Measurements from ENCODE around the gene RHOG. TPM values are rescaled to one million over a fixed set of nuclear protein-coding genes. Genes with fewer than 3 reads are reported as not detected.
A peak's percentile ranks its signal among the peaks of the same experiment; 100 is the strongest.

The RHOG gene
- total and polyA plus RNA-seq, 9 of the 15 experiments (the other 6 are each of a cell fraction or from before 2014, with no cell fraction given), result 22.6 to 162 (median 80.3) TPM

DNA sequence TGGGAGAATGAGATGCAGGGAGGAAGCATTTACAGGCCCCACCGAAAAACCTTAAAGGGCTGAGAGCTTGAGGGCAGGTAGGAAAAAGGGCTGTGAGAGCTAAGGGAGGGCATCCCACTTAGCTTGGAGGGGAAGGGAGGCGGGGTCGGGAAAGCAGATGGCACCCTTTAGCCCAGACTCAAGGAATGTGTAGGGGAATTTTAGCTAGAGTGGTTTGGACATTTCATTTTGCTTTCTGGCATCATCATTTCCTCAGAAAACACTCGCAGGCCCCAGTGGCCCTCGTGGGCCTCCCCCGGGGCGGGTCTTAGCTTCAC lies 13.9 kb upstream of the RHOG start (continued):
- TF ChIP-seq, protein P1, sequence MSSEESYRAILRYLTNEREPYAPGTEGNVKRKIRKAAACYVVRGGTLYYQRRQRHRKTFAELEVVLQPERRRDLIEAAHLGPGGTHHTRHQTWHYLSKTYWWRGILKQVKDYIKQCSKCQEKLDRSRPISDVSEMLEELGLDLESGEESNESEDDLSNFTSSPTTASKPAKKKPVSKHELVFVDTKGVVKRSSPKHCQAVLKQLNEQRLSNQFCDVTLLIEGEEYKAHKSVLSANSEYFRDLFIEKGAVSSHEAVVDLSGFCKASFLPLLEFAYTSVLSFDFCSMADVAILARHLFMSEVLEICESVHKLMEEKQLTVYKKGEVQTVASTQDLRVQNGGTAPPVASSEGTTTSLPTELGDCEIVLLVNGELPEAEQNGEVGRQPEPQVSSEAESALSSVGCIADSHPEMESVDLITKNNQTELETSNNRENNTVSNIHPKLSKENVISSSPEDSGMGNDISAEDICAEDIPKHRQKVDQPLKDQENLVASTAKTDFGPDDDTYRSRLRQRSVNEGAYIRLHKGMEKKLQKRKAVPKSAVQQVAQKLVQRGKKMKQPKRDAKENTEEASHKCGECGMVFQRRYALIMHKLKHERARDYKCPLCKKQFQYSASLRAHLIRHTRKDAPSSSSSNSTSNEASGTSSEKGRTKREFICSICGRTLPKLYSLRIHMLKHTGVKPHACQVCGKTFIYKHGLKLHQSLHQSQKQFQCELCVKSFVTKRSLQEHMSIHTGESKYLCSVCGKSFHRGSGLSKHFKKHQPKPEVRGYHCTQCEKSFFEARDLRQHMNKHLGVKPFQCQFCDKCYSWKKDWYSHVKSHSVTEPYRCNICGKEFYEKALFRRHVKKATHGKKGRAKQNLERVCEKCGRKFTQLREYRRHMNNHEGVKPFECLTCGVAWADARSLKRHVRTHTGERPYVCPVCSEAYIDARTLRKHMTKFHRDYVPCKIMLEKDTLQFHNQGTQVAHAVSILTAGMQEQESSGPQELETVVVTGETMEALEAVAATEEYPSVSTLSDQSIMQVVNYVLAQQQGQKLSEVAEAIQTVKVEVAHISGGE (CRISPR knock-in tag; IDR thresholded peaks at IDR 0.05), result peak in 1 of 3 experiments; percentile 55; a peak in 1 of 6 replicates
- TF ChIP-seq, protein P2, sequence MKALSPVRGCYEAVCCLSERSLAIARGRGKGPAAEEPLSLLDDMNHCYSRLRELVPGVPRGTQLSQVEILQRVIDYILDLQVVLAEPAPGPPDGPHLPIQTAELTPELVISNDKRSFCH (CRISPR knock-in tag; IDR thresholded peaks at IDR 0.05), result no peak
- TF ChIP-seq, protein P2 (tag; IDR thresholded peaks at IDR 0.05), result 0 out of 2 replicates have a peak, but pooled peaks have one; percentile 11
- TF ChIP-seq, protein P3, sequence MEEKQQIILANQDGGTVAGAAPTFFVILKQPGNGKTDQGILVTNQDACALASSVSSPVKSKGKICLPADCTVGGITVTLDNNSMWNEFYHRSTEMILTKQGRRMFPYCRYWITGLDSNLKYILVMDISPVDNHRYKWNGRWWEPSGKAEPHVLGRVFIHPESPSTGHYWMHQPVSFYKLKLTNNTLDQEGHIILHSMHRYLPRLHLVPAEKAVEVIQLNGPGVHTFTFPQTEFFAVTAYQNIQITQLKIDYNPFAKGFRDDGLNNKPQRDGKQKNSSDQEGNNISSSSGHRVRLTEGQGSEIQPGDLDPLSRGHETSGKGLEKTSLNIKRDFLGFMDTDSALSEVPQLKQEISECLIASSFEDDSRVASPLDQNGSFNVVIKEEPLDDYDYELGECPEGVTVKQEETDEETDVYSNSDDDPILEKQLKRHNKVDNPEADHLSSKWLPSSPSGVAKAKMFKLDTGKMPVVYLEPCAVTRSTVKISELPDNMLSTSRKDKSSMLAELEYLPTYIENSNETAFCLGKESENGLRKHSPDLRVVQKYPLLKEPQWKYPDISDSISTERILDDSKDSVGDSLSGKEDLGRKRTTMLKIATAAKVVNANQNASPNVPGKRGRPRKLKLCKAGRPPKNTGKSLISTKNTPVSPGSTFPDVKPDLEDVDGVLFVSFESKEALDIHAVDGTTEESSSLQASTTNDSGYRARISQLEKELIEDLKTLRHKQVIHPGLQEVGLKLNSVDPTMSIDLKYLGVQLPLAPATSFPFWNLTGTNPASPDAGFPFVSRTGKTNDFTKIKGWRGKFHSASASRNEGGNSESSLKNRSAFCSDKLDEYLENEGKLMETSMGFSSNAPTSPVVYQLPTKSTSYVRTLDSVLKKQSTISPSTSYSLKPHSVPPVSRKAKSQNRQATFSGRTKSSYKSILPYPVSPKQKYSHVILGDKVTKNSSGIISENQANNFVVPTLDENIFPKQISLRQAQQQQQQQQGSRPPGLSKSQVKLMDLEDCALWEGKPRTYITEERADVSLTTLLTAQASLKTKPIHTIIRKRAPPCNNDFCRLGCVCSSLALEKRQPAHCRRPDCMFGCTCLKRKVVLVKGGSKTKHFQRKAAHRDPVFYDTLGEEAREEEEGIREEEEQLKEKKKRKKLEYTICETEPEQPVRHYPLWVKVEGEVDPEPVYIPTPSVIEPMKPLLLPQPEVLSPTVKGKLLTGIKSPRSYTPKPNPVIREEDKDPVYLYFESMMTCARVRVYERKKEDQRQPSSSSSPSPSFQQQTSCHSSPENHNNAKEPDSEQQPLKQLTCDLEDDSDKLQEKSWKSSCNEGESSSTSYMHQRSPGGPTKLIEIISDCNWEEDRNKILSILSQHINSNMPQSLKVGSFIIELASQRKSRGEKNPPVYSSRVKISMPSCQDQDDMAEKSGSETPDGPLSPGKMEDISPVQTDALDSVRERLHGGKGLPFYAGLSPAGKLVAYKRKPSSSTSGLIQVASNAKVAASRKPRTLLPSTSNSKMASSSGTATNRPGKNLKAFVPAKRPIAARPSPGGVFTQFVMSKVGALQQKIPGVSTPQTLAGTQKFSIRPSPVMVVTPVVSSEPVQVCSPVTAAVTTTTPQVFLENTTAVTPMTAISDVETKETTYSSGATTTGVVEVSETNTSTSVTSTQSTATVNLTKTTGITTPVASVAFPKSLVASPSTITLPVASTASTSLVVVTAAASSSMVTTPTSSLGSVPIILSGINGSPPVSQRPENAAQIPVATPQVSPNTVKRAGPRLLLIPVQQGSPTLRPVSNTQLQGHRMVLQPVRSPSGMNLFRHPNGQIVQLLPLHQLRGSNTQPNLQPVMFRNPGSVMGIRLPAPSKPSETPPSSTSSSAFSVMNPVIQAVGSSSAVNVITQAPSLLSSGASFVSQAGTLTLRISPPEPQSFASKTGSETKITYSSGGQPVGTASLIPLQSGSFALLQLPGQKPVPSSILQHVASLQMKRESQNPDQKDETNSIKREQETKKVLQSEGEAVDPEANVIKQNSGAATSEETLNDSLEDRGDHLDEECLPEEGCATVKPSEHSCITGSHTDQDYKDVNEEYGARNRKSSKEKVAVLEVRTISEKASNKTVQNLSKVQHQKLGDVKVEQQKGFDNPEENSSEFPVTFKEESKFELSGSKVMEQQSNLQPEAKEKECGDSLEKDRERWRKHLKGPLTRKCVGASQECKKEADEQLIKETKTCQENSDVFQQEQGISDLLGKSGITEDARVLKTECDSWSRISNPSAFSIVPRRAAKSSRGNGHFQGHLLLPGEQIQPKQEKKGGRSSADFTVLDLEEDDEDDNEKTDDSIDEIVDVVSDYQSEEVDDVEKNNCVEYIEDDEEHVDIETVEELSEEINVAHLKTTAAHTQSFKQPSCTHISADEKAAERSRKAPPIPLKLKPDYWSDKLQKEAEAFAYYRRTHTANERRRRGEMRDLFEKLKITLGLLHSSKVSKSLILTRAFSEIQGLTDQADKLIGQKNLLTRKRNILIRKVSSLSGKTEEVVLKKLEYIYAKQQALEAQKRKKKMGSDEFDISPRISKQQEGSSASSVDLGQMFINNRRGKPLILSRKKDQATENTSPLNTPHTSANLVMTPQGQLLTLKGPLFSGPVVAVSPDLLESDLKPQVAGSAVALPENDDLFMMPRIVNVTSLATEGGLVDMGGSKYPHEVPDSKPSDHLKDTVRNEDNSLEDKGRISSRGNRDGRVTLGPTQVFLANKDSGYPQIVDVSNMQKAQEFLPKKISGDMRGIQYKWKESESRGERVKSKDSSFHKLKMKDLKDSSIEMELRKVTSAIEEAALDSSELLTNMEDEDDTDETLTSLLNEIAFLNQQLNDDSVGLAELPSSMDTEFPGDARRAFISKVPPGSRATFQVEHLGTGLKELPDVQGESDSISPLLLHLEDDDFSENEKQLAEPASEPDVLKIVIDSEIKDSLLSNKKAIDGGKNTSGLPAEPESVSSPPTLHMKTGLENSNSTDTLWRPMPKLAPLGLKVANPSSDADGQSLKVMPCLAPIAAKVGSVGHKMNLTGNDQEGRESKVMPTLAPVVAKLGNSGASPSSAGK (IDR thresholded peaks at IDR 0.05), result peak; percentile 41; the same call in 1 of the 2 replicates
- TF ChIP-seq CBX1 (IDR thresholded peaks at IDR 0.05; ENCODE audit: low read depth) (no peak), MTA1 (IDR thresholded peaks at IDR 0.05; ENCODE audit: borderline replicate concordance) (no peak), NR1H2 (CRISPR knock-in tag; IDR thresholded peaks at IDR 0.05) (no peak), NR4A1 (CRISPR knock-in tag; IDR thresholded peaks at IDR 0.05) (no peak), NR4A1 (tag; IDR thresholded peaks at IDR 0.05) (0 out of 2 replicates have a peak, but pooled peaks have one; percentile 14), HDAC3 (IDR thresholded peaks at IDR 0.05; ENCODE audit: borderline replicate concordance, partially characterized antibody) (no peak)
- TF ChIP-seq, protein P4, sequence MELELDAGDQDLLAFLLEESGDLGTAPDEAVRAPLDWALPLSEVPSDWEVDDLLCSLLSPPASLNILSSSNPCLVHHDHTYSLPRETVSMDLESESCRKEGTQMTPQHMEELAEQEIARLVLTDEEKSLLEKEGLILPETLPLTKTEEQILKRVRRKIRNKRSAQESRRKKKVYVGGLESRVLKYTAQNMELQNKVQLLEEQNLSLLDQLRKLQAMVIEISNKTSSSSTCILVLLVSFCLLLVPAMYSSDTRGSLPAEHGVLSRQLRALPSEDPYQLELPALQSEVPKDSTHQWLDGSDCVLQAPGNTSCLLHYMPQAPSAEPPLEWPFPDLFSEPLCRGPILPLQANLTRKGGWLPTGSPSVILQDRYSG (tag; conservative IDR thresholded peaks at IDR 0.05; ENCODE audit: low read depth), result 0 out of 2 replicates have a peak, but pooled peaks have one; percentile 15

Data from K562 (cell line).